Body of pancreas (tissue), 4 donors: ENCODE data around the gene SEPTIN12. TPM values are rescaled to one million over a fixed set of nuclear protein-coding genes. Genes with fewer than 3 reads are reported as not detected.

Experiments used
- ATAC-seq: fragments of 150-250 bp; one replicate; pipeline ENCODE4 v1.9.1; 2016
- DNase-seq, 4 donors: peaks; one replicate each; pipeline ENCODE4 v3.0.0-alpha.2; 2019
- H3K27ac ChIP-seq, 4 donors: fragments of 200-600 bp; sonication (generic); 1 replicate in 3 of 4; 2 replicates in 1 of 4; pipeline versions ENCODE4 v1.5.1 to v1.6.1; 2016 to 2019; ENCODE audit warnings: mild to moderate bottlenecking in 1 of 4, mixed read lengths in 1 of 4, moderate library complexity in 1 of 4
- H3K27me3 ChIP-seq, 2 donors: fragments of 200-600 bp; sonication (generic); one replicate each; pipeline ENCODE4 v1.6.0; 2016; ENCODE audit warnings: mild to moderate bottlenecking in 1 of 2
- H3K36me3 ChIP-seq, 2 donors: fragments of 200-600 bp; sonication (generic); replicated peaks in 1 of 2; 2 replicates each; pipeline ENCODE4 v1.5.1; 2016; ENCODE audit warnings: low read depth in 2 of 2; ENCODE audit not compliant: insufficient read depth in 1 of 2
- H3K4me1 ChIP-seq: fragments of 200-600 bp; sonication (generic); one replicate; pipeline ENCODE4 v1.6.0; 2016
- H3K4me3 ChIP-seq, 2 donors: fragments of 200-600 bp; sonication (generic); 1 replicate in 1 of 2; 2 replicates in 1 of 2; pipeline ENCODE4 v1.5.1; 2016 to 2019
- H3K9me3 ChIP-seq, 3 donors: fragments of 200-600 bp; sonication (generic); 1 replicate in 2 of 3; 2 replicates in 1 of 3; pipeline ENCODE4 v1.5.1; 2016
- CTCF ChIP-seq, 7 experiments: fragments of 450-650 bp in 4 of 7; fragments of 200-600 bp in 3 of 7; sonication (generic) in 3 of 7; IDR thresholded peaks; one replicate each; pipeline ENCODE4 v1.5.1; 2016 to 2019; ENCODE audit warnings: antibody characterized with exemption in 7 of 7
- POLR2A ChIP-seq, 3 donors: fragments of 450-650 bp; IDR thresholded peaks; one replicate each; pipeline ENCODE4 v1.6.1; 2016; ENCODE audit warnings: antibody characterized with exemption in 3 of 3, mild to moderate bottlenecking in 2 of 3
- WGBS, 2 donors: methylation state at CpG; one replicate each; pipeline ENCODE4 v1.1.5; 2017; 5-methylcytosine and 5-hydroxymethylcytosine counted together
- intact Hi-C: fragments of 100-400 bp; cut with DNase I; formaldehyde crosslinking; loops from one replicate; pipeline ENCODE4 v1.15.1; 2023
- total RNA-seq, 2 donors: library from RNA; depleted of rRNA; stranded (reverse); fragments of >200 nt; gene quantifications; one replicate each; pipeline ENCODE4 v1.1.0, GENCODE V29; 2016

SEPTIN12 gene
- total RNA-seq, 2 donors from 2014 or later, result not detected

GRCh38 chr16:4752351-4753100 lies 35.6 kb downstream of the SEPTIN12 start:
- DNase-seq (no peak), ATAC-seq (no peak)
- H3K27ac ChIP-seq, result no peak overlapping the region

GRCh38 chr16:4750896-4751295 lies 37.2 kb downstream of the SEPTIN12 start:
- Histone ChIP-seq H3K27me3 (no peaks in the 10 kb centered on the region), H3K4me3 (no peak overlapping the region), H3K27ac (no peak overlapping the region), H3K4me1 (no peaks in the 10 kb centered on the region), H3K36me3 (peaks cover 9 to 20% of the 10 kb centered on the region in 2 donors), H3K9me3 (no peaks in the 10 kb centered on the region)
- 73 to 83% methylated on average over 8 of the region's 8 CpGs for WGBS, 2 donors
- ATAC-seq (no peak), DNase-seq (no peak)
- TF ChIP-seq CTCF (IDR thresholded peaks at IDR 0.05) (no peak), POLR2A (IDR thresholded peaks at IDR 0.05) (no peak)
- intact Hi-C loops, result no loop called here

More at GRCh38 chr16:4752351-4753100, 35.6 kb downstream of the SEPTIN12 start:
- intact Hi-C loops, result no loop called here
- no peaks in the 10 kb centered on the region for H3K9me3 ChIP-seq
- peaks cover 9 to 20% of the 10 kb centered on the region in 2 donors for H3K36me3 ChIP-seq
- no peak overlapping the region for H3K4me3 ChIP-seq
- TF ChIP-seq CTCF (IDR thresholded peaks at IDR 0.05) (no peak), POLR2A (IDR thresholded peaks at IDR 0.05) (no peak)
- H3K4me1 ChIP-seq, result no peaks in the 10 kb centered on the region
- H3K27me3 ChIP-seq, result no peaks in the 10 kb centered on the region
- 92 to 94% methylated on average over 11 to 26 of the region's 44 CpGs for WGBS, 2 donors

- WGBS, 2 donors, result 88 to 91% methylated on average over 7 to 10 of the region's 10 CpGs
- no peak overlapping the region for H3K4me3 ChIP-seq
- H3K27me3 ChIP-seq, result no peaks in the 10 kb centered on the region
- no peaks in the 10 kb centered on the region for H3K9me3 ChIP-seq
- DNase-seq, result no peak
- no peaks in the 10 kb centered on the region for H3K4me1 ChIP-seq
- no peak overlapping the region for H3K27ac ChIP-seq
- no peak for ATAC-seq
- intact Hi-C loops, result no loop called here
- peaks cover 9 to 14% of the 10 kb centered on the region in 2 donors for H3K36me3 ChIP-seq
- no peak for TF ChIP-seq POLR2A (IDR thresholded peaks at IDR 0.05)
- no peak for TF ChIP-seq CTCF (IDR thresholded peaks at IDR 0.05)
These were observed 38.4 kb downstream of the SEPTIN12 start for GRCh38 chr16:4749700-4750257.

- WGBS, 2 donors, result 90 to 91% methylated on average over 13 to 16 of the region's 16 CpGs
- no peak for ATAC-seq
- Histone ChIP-seq H3K4me1 (no peaks in the 10 kb centered on the region), H3K4me3 (no peak overlapping the region), H3K36me3 (peaks cover 9 to 12% of the 10 kb centered on the region in 2 donors), H3K27me3 (no peaks in the 10 kb centered on the region), H3K27ac (no peak overlapping the region), H3K9me3 (no peaks in the 10 kb centered on the region)
- TF ChIP-seq POLR2A (IDR thresholded peaks at IDR 0.05) (no peak), CTCF (IDR thresholded peaks at IDR 0.05) (no peak)
- intact Hi-C loops, result no loop called here
- no peak for DNase-seq
These were observed 39.3 kb downstream of the SEPTIN12 start for GRCh38 chr16:4748682-4749411.
